Neural progenitor cell (in vitro differentiated cells): ENCODE data around the gene PCBP1. TPM values are rescaled to one million over a fixed set of nuclear protein-coding genes. Genes with fewer than 3 reads are reported as not detected.
"Not testable (repeated sequence)": the region's sequence is repeated elsewhere in the genome, so short reads cannot be mapped to it uniquely, and the experiment has no call there.

Experiments
- DNase-seq: peaks from one replicate; pipeline ENCODE4 v3.0.0-alpha.2; 2016; ENCODE audit warnings: low spot score
- H2AFZ ChIP-seq: fragments of 200-600 bp; sonication (generic); replicated peaks from 2 replicates; pipeline ENCODE4 v1.6.1; 2016; ENCODE audit warnings: antibody characterized with exemption
- H3F3A ChIP-seq: fragments of 200-600 bp; sonication (generic); 2 replicates; pipeline ENCODE4 v1.6.1; 2016; ENCODE audit warnings: antibody characterized with exemption, low read depth
- H3K27ac ChIP-seq: fragments of 200-600 bp; sonication (generic); 2 replicates; pipeline ENCODE4 v1.5.1; 2016; ENCODE audit warnings: mild to moderate bottlenecking
- H3K27me3 ChIP-seq: fragments of 200-600 bp; sonication (generic); 2 replicates; pipeline ENCODE4 v1.6.1; 2016; ENCODE audit warnings: mild to moderate bottlenecking, moderate library complexity
- H3K36me3 ChIP-seq: fragments of 200-600 bp; sonication (generic); 2 replicates; pipeline ENCODE4 v1.5.1; 2016
- H3K4me1 ChIP-seq: fragments of 200-600 bp; sonication (generic); 2 replicates; pipeline ENCODE4 v1.6.1; 2016; ENCODE audit warnings: mixed run types
- H3K4me2 ChIP-seq: fragments of 200-600 bp; sonication (generic); 2 replicates; pipeline ENCODE4 v1.6.1; 2016
- H3K4me3 ChIP-seq: fragments of 200-600 bp; sonication (generic); 2 replicates; pipeline ENCODE4 v1.5.1; 2016
- H3K79me2 ChIP-seq: fragments of 200-600 bp; sonication (generic); 2 replicates; pipeline ENCODE4 v1.6.1; 2016; ENCODE audit warnings: low read depth
- H3K9ac ChIP-seq: fragments of 200-600 bp; sonication (generic); 2 replicates; pipeline ENCODE4 v1.6.1; 2016
- H3K9me3 ChIP-seq: fragments of 200-600 bp; sonication (generic); 2 replicates; pipeline ENCODE4 v1.5.1; 2016; ENCODE audit warnings: low read depth
- H4K20me1 ChIP-seq: fragments of 200-600 bp; sonication (generic); 2 replicates; pipeline ENCODE4 v1.6.1; 2016; ENCODE audit warnings: low read depth
- H3K27ac Mint-ChIP-seq: 3 replicates; pipeline ENCODE4 v1.8.0; 2021; ENCODE audit warnings: mixed read lengths
- H3K27me3 Mint-ChIP-seq: 2 replicates; pipeline ENCODE4 v1.8.0; 2022; ENCODE audit warnings: low read depth, mild to moderate bottlenecking, inconsistent platforms, moderate library complexity, mixed read lengths; ENCODE audit not compliant: insufficient read depth
- H3K36me3 Mint-ChIP-seq: 3 replicates; pipeline ENCODE4 v1.8.0; 2021; ENCODE audit warnings: mixed read lengths
- H3K4me1 Mint-ChIP-seq: 3 replicates; pipeline ENCODE4 v1.8.0; 2021; ENCODE audit warnings: mixed read lengths
- H3K4me3 Mint-ChIP-seq: 3 replicates; pipeline ENCODE4 v1.8.0; 2021; ENCODE audit warnings: mild to moderate bottlenecking, moderate library complexity, mixed read lengths
- H3K9me3 Mint-ChIP-seq: 3 replicates; pipeline ENCODE4 v1.8.0; 2020; ENCODE audit warnings: mixed read lengths
- CTCF ChIP-seq: fragments of 200-600 bp; sonication (generic); IDR thresholded peaks from 2 replicates; pipeline ENCODE4 v1.5.1; 2017; ENCODE audit warnings: antibody characterized with exemption, mild to moderate bottlenecking
- EZH2 ChIP-seq: fragments of 200-600 bp; sonication (generic); IDR thresholded peaks from 2 replicates; pipeline ENCODE4 v1.6.1; 2017; ENCODE audit warnings: antibody characterized with exemption, mild to moderate bottlenecking, moderate library complexity
- EZH2phosphoT487 ChIP-seq: fragments of 200-600 bp; sonication (generic); IDR thresholded peaks from 2 replicates; pipeline ENCODE4 v1.6.1; 2017; ENCODE audit warnings: antibody characterized with exemption
- total RNA-seq: library from RNA; depleted of rRNA; stranded (reverse); fragments of >200 nt; gene quantifications from 2 replicates; pipeline ENCODE4 v1.2.3, GENCODE V29; 2015; ENCODE audit warnings: low replicate concordance

Gene PCBP1
- total RNA-seq, 1 donor from 2014 or later, result 62.0 TPM

GRCh38 chr2:70099270-70099669, 12.0 kb downstream of the PCBP1 start:
- Histone ChIP-seq H3K9ac (no peak overlapping the region), H3K4me2 (no peak overlapping the region), H3K4me1 (peaks cover 9% of the 10 kb centered on the region), H3K27me3 (no peaks in the 10 kb centered on the region), H3F3A (peaks cover 13% of the 10 kb centered on the region), H3K36me3 (no peaks in the 10 kb centered on the region), H3K79me2 (no peaks in the 10 kb centered on the region), H2AFZ (no peak overlapping the region), H3K27ac (no peak overlapping the region), H3K4me3 (no peak overlapping the region), H3K9me3 (no peaks in the 10 kb centered on the region), H4K20me1 (no peaks in the 10 kb centered on the region)
- TF ChIP-seq EZH2phosphoT487, result no peak
- TF ChIP-seq EZH2, result no peak
- TF ChIP-seq CTCF, result no peak
- Mint-ChIP-seq H3K4me1 (peaks cover 12% of the 10 kb centered on the region), H3K27me3 (peaks cover 3% of the 10 kb centered on the region), H3K27ac (no peak overlapping the region), H3K9me3 (no peaks in the 10 kb centered on the region), H3K36me3 (peaks cover 2% of the 10 kb centered on the region), H3K4me3 (no peak overlapping the region)
- no peak for DNase-seq

- peaks cover 13% of the 10 kb centered on the region for H3K4me1 ChIP-seq
- Mint-ChIP-seq H3K9me3 (no peaks in the 10 kb centered on the region), H3K4me1 (peaks cover 20% of the 10 kb centered on the region), H3K27ac (no peak overlapping the region), H3K4me3 (no peak overlapping the region), H3K27me3 (peaks cover 2% of the 10 kb centered on the region), H3K36me3 (no peaks in the 10 kb centered on the region)
- peaks cover 9% of the 10 kb centered on the region for H3F3A ChIP-seq
- no peaks in the 10 kb centered on the region for H4K20me1 ChIP-seq
- H3K36me3 ChIP-seq, result no peaks in the 10 kb centered on the region
- no peak overlapping the region for H3K4me3 ChIP-seq
- no peaks in the 10 kb centered on the region for H3K27me3 ChIP-seq
- H3K79me2 ChIP-seq, result no peaks in the 10 kb centered on the region
- no peak for TF ChIP-seq CTCF
- no peak for TF ChIP-seq EZH2
- TF ChIP-seq EZH2phosphoT487, result no peak
- no peak overlapping the region for H3K27ac ChIP-seq
- no peak for DNase-seq
- no peak overlapping the region for H2AFZ ChIP-seq
- no peak overlapping the region for H3K4me2 ChIP-seq
- H3K9ac ChIP-seq, result no peak overlapping the region
- no peaks in the 10 kb centered on the region for H3K9me3 ChIP-seq
Observed at GRCh38 chr2:70101174-70101573, 13.9 kb downstream of the PCBP1 start.

GRCh38 chr2:70101686-70102085, 14.4 kb downstream of the PCBP1 start:
- H3K9me3 Mint-ChIP-seq, H2AFZ ChIP-seq: not testable (repeated sequence)
- H3K4me1 Mint-ChIP-seq, result peaks cover 20% of the 10 kb centered on the region

GRCh38 chr2:70102323-70102905, 15.1 kb downstream of the PCBP1 start:
- not testable (repeated sequence) for H4K20me1 ChIP-seq, H3K27me3 ChIP-seq, H2AFZ ChIP-seq, DNase-seq, H3K9me3 ChIP-seq, H3K9ac ChIP-seq, H3K27me3 Mint-ChIP-seq, H3K4me2 ChIP-seq, H3K9me3 Mint-ChIP-seq, H3K36me3 Mint-ChIP-seq, H3K79me2 ChIP-seq, H3K36me3 ChIP-seq, H3K27ac ChIP-seq, H3K4me3 ChIP-seq, H3K4me3 Mint-ChIP-seq, H3F3A ChIP-seq
- peaks cover 25% of the 10 kb centered on the region for H3K4me1 Mint-ChIP-seq
- peaks cover 13% of the 10 kb centered on the region for H3K4me1 ChIP-seq
- H3K27ac Mint-ChIP-seq, result peak overlapping the region; percentile 48

More at GRCh38 chr2:70101686-70102085, 14.4 kb downstream of the PCBP1 start:
- H3K4me3 ChIP-seq, H3K27me3 Mint-ChIP-seq, H3K9me3 ChIP-seq, H3K79me2 ChIP-seq, H3K4me2 ChIP-seq, H3K27ac Mint-ChIP-seq, H3K27me3 ChIP-seq, H4K20me1 ChIP-seq, H3K36me3 Mint-ChIP-seq, DNase-seq, H3K27ac ChIP-seq, H3K4me3 Mint-ChIP-seq, H3K36me3 ChIP-seq, H3K9ac ChIP-seq, H3F3A ChIP-seq: not testable (repeated sequence)
- H3K4me1 ChIP-seq, result peaks cover 13% of the 10 kb centered on the region
